NCI-H82 treated with DMSO at 0.1 percent for 48 hours (cell line): ENCODE data around the gene GNA12.
"Not testable (repeated sequence)": the region's sequence is repeated elsewhere in the genome, so short reads cannot be mapped to it uniquely, and the experiment has no call there.

Experiments
- DNase-seq: peaks from one replicate; lab custom pipeline; 2025; ENCODE audit not compliant: unreplicated experiment; lab: John Stamatoyannopoulos, UW

Gene GNA12

GRCh38 chr7:2701424-2701823 is 142.7 kb downstream of the GNA12 start:
- no peak for DNase-seq

DNA sequence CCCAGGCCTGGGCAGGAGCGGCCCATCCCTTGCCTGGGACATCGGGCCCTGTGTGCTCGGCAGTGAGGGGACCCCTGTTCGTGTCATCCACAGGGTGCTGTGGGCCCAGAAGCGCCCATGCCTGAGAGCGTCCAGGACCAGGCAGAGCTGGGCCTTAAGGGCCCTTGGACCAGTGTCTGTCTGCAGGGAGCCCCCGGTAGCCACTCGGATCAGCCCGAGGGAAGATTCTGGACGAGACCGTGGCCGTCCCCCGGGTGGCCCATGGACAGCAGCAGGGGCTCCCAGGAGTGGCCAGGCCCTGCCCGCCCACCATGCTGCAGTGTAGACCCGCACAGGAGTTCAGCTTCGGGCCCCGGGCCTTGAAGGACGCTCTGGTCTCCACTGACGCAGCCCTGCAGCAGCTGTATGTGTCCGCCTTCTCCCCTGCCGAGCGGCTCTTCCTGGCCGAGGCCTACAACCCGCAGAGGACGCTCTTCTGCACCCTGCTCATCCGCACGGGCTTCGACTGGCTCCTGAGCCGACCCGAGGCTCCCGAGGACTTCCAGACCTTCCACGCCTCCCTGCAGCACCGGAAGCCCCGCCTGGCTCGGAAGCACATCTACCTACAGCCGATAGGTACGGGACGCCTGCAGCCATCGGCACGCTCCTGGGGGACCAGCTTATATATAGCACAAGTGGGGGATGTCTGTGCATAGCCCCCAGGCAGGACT is 143.8 kb downstream of the GNA12 start:
- DNase-seq: no peak

- no peak for DNase-seq
Measured at GRCh38 chr7:2699289-2699620, 144.9 kb downstream of the GNA12 start.

DNA sequence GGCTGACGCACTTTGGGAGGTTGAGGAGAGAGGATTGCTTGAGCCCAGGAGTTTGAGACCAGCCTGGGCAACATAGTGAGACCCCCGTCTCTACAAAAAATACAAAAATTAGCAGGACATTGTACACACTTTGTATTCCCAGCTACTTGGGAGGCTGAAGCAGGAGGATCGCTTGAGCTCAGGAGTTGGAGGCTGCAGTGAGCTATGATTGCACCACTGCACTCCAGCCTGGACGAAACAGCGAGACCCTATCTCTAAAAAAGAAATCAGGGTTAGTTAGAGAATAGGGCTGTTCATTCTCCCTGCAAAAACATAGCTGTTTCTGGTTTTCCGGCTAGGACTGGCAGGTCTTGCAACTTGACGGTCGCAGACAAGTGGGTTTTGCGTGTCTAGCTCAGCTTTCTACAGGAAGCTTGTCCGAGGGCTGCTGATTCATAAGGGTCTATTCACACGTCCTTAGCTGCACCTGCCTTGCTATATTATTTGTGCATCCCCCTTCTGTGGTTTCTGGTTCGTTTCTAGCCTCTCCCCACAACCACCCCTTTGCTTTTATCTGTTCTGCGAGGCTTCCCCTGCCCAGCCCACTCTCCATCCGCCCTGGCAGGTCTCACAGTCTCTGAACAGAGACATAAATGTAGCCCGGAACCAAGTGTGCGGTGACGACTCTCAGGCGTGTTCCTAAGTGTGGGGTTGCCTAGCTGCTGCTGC is 145.4 kb downstream of the GNA12 start:
- no peak for DNase-seq

GRCh38 chr7:2694122-2694436 is 150.0 kb downstream of the GNA12 start:
- not testable (repeated sequence) for DNase-seq

GRCh38 chr7:2693420-2694121 is 150.5 kb downstream of the GNA12 start:
- not testable (repeated sequence) for DNase-seq

DNA sequence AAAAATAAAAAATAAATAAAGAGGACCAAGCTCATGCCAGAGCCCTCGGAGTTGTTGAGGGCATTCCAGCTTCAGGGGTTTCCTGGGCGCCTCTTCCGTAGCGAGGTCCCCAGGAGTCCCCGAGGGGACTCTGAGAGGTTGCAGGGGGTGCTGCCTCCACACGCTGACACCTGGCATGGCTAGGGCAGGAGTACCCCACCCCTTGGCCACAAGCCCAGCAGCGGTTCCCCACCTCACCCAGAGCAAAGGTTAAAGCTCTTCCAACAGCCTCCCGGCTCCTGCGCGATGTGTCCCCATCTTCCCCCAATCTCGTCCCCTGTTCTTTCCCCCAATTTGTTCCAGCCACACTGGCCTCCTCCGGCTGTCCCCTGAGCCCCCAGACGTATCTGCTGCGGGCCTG is 151.6 kb downstream of the GNA12 start:
- no peak for DNase-seq

DNA sequence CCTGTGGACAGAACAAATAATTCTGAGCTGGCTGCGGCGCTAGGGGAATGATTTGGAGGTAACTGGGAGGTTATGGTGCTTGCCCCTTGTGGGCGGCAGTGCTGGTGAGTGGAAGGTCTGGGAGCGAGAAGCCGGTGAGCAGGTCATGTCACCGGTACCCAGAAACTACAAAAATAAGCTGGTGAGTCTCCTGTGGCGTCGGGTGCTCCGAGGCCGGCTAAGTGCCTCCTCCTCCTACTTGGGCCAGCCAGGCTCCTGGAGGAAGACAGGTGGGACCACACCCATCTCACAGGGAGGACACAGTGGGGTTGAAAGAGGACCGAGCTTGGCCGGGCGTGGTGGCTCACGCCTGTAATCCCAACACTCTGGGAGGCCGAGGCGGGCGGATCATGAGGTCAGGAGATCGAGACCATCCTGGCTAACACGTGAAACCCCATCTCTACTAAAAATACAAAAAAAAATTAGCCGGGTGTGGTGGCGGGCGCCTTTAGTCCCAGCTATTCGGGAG is 152.1 kb downstream of the GNA12 start:
- DNase-seq: not testable (repeated sequence)

DNA sequence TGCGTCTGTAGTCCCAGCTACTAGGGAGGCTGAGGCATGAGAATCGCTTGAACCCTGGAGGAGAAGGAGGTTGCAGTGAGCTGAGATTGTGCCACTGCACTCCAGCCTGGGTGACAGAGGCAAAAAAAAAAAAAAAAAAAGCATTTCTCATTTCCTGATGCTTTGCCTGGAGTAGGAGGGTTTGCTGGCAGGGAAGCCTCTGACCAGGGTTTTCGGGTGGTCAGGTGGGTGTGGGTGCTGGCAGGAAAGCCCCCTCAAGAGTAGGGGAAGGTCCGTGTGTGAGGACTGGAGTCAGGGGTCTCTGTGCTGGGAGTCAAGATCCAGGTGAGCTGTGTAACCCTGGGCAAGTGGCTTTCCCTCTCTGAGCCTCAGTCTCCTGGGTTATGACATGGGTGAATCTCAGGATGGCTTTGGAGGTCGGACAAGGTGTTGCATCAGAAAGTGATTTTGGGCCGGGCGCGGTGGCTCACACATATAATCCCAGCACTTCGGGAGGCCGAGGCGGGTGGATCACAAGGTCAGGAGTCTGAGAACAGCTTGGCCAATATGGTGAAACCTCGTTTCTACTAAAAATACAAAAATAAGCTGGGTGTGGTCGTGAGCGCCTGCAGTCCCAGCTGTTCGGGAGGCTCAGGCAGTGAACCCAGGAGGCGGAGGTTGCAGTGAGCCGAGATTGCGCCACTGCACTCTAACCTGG is 152.9 kb downstream of the GNA12 start:
- DNase-seq: no peak

DNA sequence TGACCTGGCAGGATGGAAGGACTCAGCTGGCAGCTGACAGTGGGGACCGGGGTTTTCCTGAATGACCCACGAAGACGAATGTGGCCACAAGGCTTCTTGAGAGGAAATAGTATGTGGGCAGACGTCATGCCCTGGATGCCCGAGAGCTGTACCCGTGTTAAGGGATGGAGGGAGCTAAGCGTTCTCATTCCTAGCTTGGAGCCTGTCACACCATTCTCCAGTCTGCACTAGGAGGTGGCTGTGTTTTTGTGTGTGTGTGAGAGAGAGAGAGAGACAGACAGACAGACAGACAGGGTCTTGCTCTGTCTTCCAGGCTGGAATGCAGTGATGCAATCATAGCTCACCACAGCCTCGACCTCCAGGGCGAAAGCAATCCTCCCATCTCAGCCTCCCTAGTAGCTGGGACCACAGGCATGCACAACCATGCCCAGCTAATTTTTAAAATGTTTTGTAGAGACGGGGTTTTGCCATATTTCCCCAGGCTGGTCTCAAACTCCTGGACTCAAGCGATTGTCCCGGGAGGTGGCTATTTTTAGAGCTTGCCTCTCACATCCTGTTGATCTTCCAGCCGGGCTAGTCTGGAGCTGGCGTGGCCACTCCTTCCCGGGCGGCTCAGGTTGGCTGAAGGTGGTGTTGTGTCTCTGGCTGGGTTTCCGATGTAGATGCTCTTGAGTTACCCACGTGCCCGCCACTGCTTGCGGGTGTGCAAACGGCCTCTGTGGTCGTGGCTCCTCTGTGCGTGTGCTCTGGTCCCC is 154.0 kb downstream of the GNA12 start:
- DNase-seq: no peak

GRCh38 chr7:2689343-2689847 is 154.7 kb downstream of the GNA12 start:
- no peak for DNase-seq

- no peak for DNase-seq
Measured at GRCh38 chr7:2688409-2689342, 155.4 kb downstream of the GNA12 start.

DNA sequence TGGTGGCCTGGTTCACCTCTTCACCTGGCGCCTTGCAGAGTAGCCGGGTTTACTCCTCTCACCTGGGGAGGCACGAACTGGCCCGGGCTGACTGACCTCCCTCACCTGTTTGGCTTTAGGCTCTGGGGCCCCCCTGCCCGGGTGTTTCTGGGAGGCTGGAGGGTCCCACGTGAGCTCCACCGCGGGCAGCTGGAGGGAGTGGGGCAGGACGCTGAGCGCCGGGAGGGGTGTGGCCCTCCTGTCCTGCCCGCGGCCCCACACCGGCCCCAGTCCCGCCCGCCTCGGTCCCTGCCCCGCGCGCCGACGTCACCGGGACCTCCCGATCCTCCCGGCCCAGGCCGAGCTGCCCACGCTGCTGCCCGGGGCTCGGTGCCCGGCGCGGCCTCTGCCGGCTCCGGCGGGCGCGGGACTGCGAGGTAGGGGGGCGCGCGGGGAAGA is 156.2 kb downstream of the GNA12 start, which contains the start of gene AMZ1:
TSS of gene AMZ1 (plus strand) at position 322 of the 438 bp plus-strand sequence. CDS start 12,250 bp downstream, outside the sequence.
- no peak for DNase-seq

- DNase-seq: no peak
Measured at GRCh38 chr7:2687338-2687869, 156.7 kb downstream of the GNA12 start.

DNA sequence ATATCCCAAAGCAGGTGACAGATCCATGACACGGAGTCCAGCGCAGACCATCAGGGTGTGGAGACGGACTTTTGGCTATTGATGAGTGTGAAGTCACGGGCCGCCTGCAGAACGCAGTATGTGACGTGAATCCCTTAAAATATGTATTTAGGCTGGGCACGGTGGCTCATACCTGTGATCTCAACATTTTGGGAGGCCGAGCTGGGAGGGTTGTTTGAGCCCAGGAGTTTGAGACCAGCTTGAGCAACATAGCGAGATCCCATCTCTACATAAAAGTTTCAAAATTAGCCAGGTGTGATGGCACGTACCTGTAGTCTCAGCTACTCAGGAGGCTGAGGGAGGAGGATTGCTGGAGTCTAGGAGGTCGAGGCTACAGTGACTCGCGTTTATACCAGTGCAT is 158.0 kb downstream of the GNA12 start:
- DNase-seq: no peak

GRCh38 chr7:2684501-2684900 is 159.6 kb downstream of the GNA12 start:
- no peak for DNase-seq

DNA sequence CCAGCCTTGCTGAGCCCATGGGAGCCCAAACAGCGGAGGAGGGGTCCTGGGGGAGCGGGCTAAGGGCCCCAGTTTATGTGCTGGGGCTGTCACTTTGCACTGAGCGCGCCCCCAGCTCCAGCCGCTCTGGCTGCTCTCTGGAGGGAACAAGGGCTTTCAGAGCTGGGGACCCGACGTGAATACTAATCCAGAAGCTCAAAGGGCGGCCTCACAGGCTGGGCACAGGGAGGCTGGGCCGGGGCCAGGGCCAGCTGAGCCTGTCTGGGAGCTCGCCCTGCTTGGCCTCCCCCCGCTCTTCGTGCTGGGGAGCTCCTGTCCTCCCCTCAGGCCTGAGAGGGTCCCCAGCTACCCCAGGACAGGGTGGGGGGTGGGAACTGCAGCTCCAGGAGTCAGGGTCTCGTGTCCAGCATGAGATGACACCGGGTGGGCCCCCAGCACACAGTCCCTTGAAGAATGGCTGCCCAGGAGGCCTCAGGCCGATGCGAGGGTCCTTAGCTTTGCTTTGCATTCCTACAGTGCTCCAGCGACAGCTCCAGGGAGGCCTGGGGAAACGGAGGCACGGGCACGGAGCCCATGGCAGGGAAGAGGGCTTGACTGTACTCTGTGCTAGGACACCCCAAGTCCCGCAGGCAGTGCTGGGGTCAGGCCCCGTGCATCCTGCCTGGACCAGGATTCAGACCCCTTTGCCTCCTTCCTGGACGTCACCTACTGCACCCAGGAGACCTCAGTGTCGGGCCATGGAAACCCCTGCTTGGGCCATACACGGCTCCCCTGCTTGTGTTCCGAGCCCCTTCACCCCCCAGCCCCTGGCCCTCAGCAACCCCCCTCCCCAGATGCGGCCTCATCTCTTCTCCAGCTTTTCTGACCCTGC is 161.9 kb downstream of the GNA12 start:
- no peak for DNase-seq
